GM19099 (cell line): ENCODE measurements around the gene HOXC11.

ENCODE experiments used
- POLR2A ChIP-seq: IDR thresholded peaks from 3 replicates; pipeline ENCODE4 v1.6.1; 2011; ENCODE audit warnings: low read depth; ENCODE audit not compliant: insufficient read length; ENCODE audit errors: extremely low read depth

The HOXC11 gene

GRCh38 chr12:54025499-54026405 is 52.8 kb downstream of the HOXC11 start:
- TF ChIP-seq POLR2A, result no peak

GRCh38 chr12:54026640-54027441 is 53.9 kb downstream of the HOXC11 start:
- TF ChIP-seq POLR2A, result no peak
